GM21619 (cell line): ENCODE results near the gene HIPK1.
"Not testable (repeated sequence)": the region's sequence is repeated elsewhere in the genome, so short reads cannot be mapped to it uniquely, and the experiment has no call there.

Experiments used
- ATAC-seq: cut with Tn5 transposase; IDR thresholded peaks from one replicate; pipeline ENCODE4 v1.9.1; 2021; ENCODE audit not compliant: unreplicated experiment

HIPK1 gene

GRCh38 chr1:113943028-113943811 is 14.1 kb downstream of the HIPK1 start:
- no peak for ATAC-seq

- ATAC-seq = no peak
Measured at GRCh38 chr1:113945329-113945728, 16.2 kb downstream of the HIPK1 start.

GRCh38 chr1:113946112-113946511 is 17.0 kb downstream of the HIPK1 start:
- ATAC-seq = no peak

- no peak for ATAC-seq
Measured at GRCh38 chr1:113946678-113947387, 17.7 kb downstream of the HIPK1 start.

- no peak for ATAC-seq
Measured at GRCh38 chr1:113947388-113948107, 18.4 kb downstream of the HIPK1 start.

- ATAC-seq = not testable (repeated sequence)
Measured at GRCh38 chr1:113948151-113948550, 19.0 kb downstream of the HIPK1 start.

GRCh38 chr1:113949007-113949406 is 19.9 kb downstream of the HIPK1 start:
- no peak for ATAC-seq

- no peak for ATAC-seq
Measured at GRCh38 chr1:113950908-113951307, 21.8 kb downstream of the HIPK1 start.

- no peak for ATAC-seq
Measured at GRCh38 chr1:113951719-113952118, 22.6 kb downstream of the HIPK1 start.

GRCh38 chr1:113957984-113958383 is 28.9 kb downstream of the HIPK1 start:
- no peak for ATAC-seq

- ATAC-seq = no peak
Measured at GRCh38 chr1:113958691-113959090, 29.6 kb downstream of the HIPK1 start.

GRCh38 chr1:113963281-113963906 is 34.3 kb downstream of the HIPK1 start:
- no peak for ATAC-seq

- ATAC-seq = no peak
Measured at GRCh38 chr1:113965703-113966412, 36.7 kb downstream of the HIPK1 start.

GRCh38 chr1:113972954-113973353 is 43.8 kb downstream of the HIPK1 start:
- ATAC-seq = no peak

- ATAC-seq = no peak
Measured at GRCh38 chr1:113975211-113975895, 46.2 kb downstream of the HIPK1 start.

- no peak for ATAC-seq
Measured at GRCh38 chr1:113976609-113977278, 47.6 kb downstream of the HIPK1 start.

- no peak for ATAC-seq
Measured at GRCh38 chr1:113977906-113978305, 48.8 kb downstream of the HIPK1 start.

- no peak for ATAC-seq
Measured at GRCh38 chr1:113978863-113979702, 50.0 kb downstream of the HIPK1 start, which contains the start of gene OLFML3. Gene OLFML3 (plus strand): TSS chr1:113979474. CDS start chr1:113979517, 43 bp downstream.
